Keratinocyte (primary cell): ENCODE data around the gene PYURF. TPM values are rescaled to one million over a fixed set of nuclear protein-coding genes. Genes with fewer than 3 reads are reported as not detected.

Source experiments
- DNase-seq: peaks from one replicate; pipeline ENCODE4 v3.0.0-alpha.2; 2011; ENCODE audit warnings: low read depth, missing footprints, low spot score
- FAIRE-seq: peaks from 2 replicates; lab custom pipeline; 2011; peaks lifted over from hg19 to GRCh38; lab: Jason Lieb, UNC
- H2AFZ ChIP-seq: 2 replicates; pipeline ENCODE4 v1.6.0; 2012; ENCODE audit warnings: low read length, control low read depth, inconsistent platforms; ENCODE audit not compliant: control insufficient read depth
- H3K27ac ChIP-seq: 2 replicates; pipeline ENCODE4 v1.5.1; 2011; ENCODE audit warnings: low read length; ENCODE audit not compliant: control insufficient read depth, insufficient read depth
- H3K27me3 ChIP-seq: 3 replicates; pipeline ENCODE4 v1.6.0; 2011; ENCODE audit warnings: low read length; ENCODE audit not compliant: control insufficient read depth, insufficient read depth; ENCODE audit errors: extremely low read depth
- H3K36me3 ChIP-seq, 2 experiments: 2 replicates in 1 of 2; 3 replicates in 1 of 2; pipeline ENCODE4 v1.5.1; 2011; ENCODE audit warnings: low read length in 2 of 2, mild to moderate bottlenecking in 1 of 2; ENCODE audit not compliant: control insufficient read depth in 2 of 2, insufficient read depth in 2 of 2; ENCODE audit errors: extremely low read depth in 1 of 2
- H3K4me1 ChIP-seq: 3 replicates; pipeline ENCODE4 v1.5.1; 2011; ENCODE audit warnings: low read length; ENCODE audit not compliant: control insufficient read depth, insufficient read depth; ENCODE audit errors: extremely low read depth
- H3K4me2 ChIP-seq: 3 replicates; pipeline ENCODE4 v1.6.0; 2011; ENCODE audit warnings: low read depth, low read length; ENCODE audit not compliant: control insufficient read depth, insufficient read depth; ENCODE audit errors: extremely low read depth
- H3K4me3 ChIP-seq, 3 experiments: fragments of 200-600 bp in 1 of 3; sonication (generic) in 1 of 3; 2 replicates in 2 of 3; 3 replicates in 1 of 3; pipeline ENCODE4 v1.5.1; 2011 to 2016; ENCODE audit warnings: low read length in 3 of 3, mild to moderate bottlenecking in 3 of 3, control low read depth in 2 of 3, inconsistent platforms in 1 of 3, low read depth in 1 of 3, mixed read lengths in 1 of 3, mixed run types in 1 of 3, moderate library complexity in 1 of 3; ENCODE audit not compliant: control insufficient read depth in 2 of 3, insufficient read depth in 2 of 3; ENCODE audit errors: extremely low read depth in 1 of 3
- H3K79me2 ChIP-seq: 2 replicates; pipeline ENCODE4 v1.6.0; 2012; ENCODE audit warnings: low read length; ENCODE audit not compliant: control insufficient read depth, insufficient read depth
- H3K9ac ChIP-seq: 3 replicates; pipeline ENCODE4 v1.6.0; 2011; ENCODE audit warnings: low read length; ENCODE audit not compliant: control insufficient read depth, insufficient read depth; ENCODE audit errors: extremely low read depth
- H3K9me1 ChIP-seq: 3 replicates; pipeline ENCODE4 v1.6.0; 2011; ENCODE audit warnings: low read length; ENCODE audit not compliant: control insufficient read depth, insufficient read depth; ENCODE audit errors: extremely low read depth
- H3K9me3 ChIP-seq: 2 replicates; pipeline ENCODE4 v1.5.1; 2012; ENCODE audit warnings: low read depth, low read length; ENCODE audit not compliant: control insufficient read depth
- H4K20me1 ChIP-seq: 3 replicates; pipeline ENCODE4 v1.6.0; 2011; ENCODE audit warnings: low read length; ENCODE audit not compliant: control insufficient read depth, insufficient read depth; ENCODE audit errors: extremely low read depth
- CTCF ChIP-seq, 3 experiments: IDR thresholded peaks in 1 of 3; conservative IDR thresholded peaks in 1 of 3; optimal IDR thresholded peaks in 1 of 3; 2 replicates in 2 of 3; 3 replicates in 1 of 3; pipeline versions ENCODE3 to v1.5.1; 2011; ENCODE audit warnings: low read length in 3 of 3, mild to moderate bottlenecking in 3 of 3, moderate library complexity in 2 of 3, control low read depth in 1 of 3, inconsistent platforms in 1 of 3; ENCODE audit not compliant: insufficient read depth in 2 of 3; ENCODE audit errors: extremely low read depth in 1 of 3
- EZH2 ChIP-seq: IDR thresholded peaks from one replicate; pipeline ENCODE4 v1.6.1; 2012; ENCODE audit warnings: inconsistent platforms, mild to moderate bottlenecking, low read length, moderate library complexity
- dilution Hi-C: fragments of 300-500 bp; cut with MboI; formaldehyde crosslinking; loops from one replicate; pipeline ENCODE4 v1.7.0; 2020; ENCODE audit warnings: low sequenced_read_pairs; ENCODE audit not compliant: extremely low pct_ligation_motif_present
- polyA minus RNA-seq, 3 experiments: library from RNA; depleted of rRNA, polyadenylated mRNA; stranded (reverse); fragments of >200 nt; gene quantifications; 1 replicate in 1 of 3; 2 replicates in 1 of 3; 3 replicates in 1 of 3; pipeline ENCODE4 v1.2.3, GENCODE V29; 2011
- polyA plus RNA-seq, 5 experiments: library from polyadenylated mRNA; depleted of rRNA in 3 of 5; stranded (reverse) in 3 of 5; stranded (forward) in 1 of 5; unstranded in 1 of 5; fragments of >200 nt; gene quantifications; 1 replicate in 1 of 5; 2 replicates in 3 of 5; 3 replicates in 1 of 5; pipeline versions ENCODE4 v1.2.1 to v1.2.3, GENCODE V29; 2011 to 2012; ENCODE audit warnings: missing spikeins in 2 of 5, low read depth in 1 of 5, low replicate concordance in 1 of 5

The PYURF gene, protein sequence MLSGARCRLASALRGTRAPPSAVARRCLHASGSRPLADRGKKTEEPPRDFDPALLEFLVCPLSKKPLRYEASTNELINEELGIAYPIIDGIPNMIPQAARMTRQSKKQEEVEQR
- 55.4 to 95.6 TPM (median 71.5 TPM) in 3 replicates for polyA plus RNA-seq
- 38.6 TPM for polyA plus RNA-seq (2011; ENCODE audit: low read depth)
- 54.2 and 62.1 TPM in 2 replicates for polyA plus RNA-seq (2011; cell fraction: cytosol; rRNA removed)
- 17.6 and 18.5 TPM in 2 replicates for polyA plus RNA-seq (2011; cell fraction: nucleus; rRNA removed)
- 74.1 and 76.1 TPM in 2 replicates for polyA plus RNA-seq (2012; ENCODE audit: low replicate concordance)
- 11.0 to 19.9 TPM (median 16.2 TPM) in 3 replicates for polyA minus RNA-seq
- 26.9 TPM for polyA minus RNA-seq (2011; cell fraction: cytosol; rRNA and poly(A)+ RNA removed)
- 7.2 and 10.2 TPM in 2 replicates for polyA minus RNA-seq (2011; cell fraction: nucleus; rRNA and poly(A)+ RNA removed)

DNA sequence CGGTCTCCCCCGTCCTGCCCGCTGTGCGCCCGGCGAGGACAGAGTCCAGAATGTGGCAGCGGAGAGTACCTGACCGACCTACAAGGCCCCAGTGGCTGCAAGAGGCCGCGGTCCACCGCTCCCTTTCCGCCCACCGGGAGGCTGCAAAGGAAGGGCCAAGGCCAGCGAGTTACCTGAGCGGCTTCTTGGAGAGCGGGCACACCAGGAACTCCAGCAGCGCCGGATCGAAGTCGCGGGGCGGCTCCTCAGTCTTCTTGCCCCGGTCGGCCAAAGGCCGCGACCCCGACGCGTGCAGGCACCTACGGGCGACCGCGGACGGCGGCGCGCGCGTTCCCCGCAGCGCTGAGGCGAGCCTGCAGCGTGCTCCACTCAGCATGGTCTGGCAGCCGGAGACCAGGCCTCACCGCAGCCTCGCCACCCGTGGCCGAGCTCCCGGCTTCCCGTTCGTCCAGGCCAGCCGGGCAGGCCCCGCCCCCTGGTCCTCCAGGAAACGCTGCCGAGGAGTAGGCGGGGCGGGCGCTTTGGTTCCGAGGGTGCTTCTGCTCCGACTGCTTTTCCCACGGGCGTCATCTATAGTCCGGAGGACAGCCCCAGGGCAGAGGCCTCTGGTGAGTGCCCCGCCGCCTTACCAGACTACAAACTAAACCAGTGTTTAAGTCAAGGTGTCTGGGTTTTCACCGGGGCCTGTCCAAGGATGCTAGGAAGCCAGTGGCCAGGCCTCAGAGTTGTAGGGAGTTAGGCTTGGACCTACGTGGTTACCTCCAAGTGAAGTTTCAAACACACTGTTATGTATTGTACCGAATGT lies at the start of gene PYURF:
TSS of gene PYURF (minus strand) at position 452 of the 805 bp plus-strand sequence. CDS start at position 376, 76 bp downstream.
- Histone ChIP-seq H3K9me3 (no peaks in the 10 kb centered on the region), H4K20me1 (no peaks in the 10 kb centered on the region), H3K27me3 (no peaks in the 10 kb centered on the region), H3K9ac (peak within 1 kb of the TSS; percentile 94), H3K4me3 (peak within 1 kb of the TSS; percentile 91 to 96 (median 96)), H3K79me2 (peaks cover 60% of the 10 kb centered on the region), H2AFZ (peak within 1 kb of the TSS; percentile 94), H3K27ac (peak within 1 kb of the TSS; percentile 95), H3K4me1 (peaks cover 23% of the 10 kb centered on the region), H3K36me3 (peaks cover 6 to 15% of the 10 kb centered on the region in 2 experiments), H3K9me1 (no peaks in the 10 kb centered on the region), H3K4me2 (peak within 1 kb of the TSS; percentile 92)
- FAIRE-seq (no peak), DNase-seq (no peak)
- dilution Hi-C loops, result loop anchor here (25.0 kb wide), 1 partner anchor 286 kb away; no protein-coding TSS in a partner anchor
- TF ChIP-seq EZH2, result no peak
- TF ChIP-seq CTCF (optimal IDR thresholded peaks at IDR 0.05 in 1 of 3, IDR thresholded peaks at IDR 0.05 in 1 of 3, conservative IDR thresholded peaks at IDR 0.05 in 1 of 3; ENCODE audit: extremely low read depth in 1 of 3, insufficient read depth in 2 of 3, low read length in 3 of 3), result no peak

GRCh38 chr4:88570001-88570400 lies 46.4 kb upstream of the PYURF start:
- TF ChIP-seq EZH2 (no peak), CTCF (optimal IDR thresholded peaks at IDR 0.05 in 1 of 3, IDR thresholded peaks at IDR 0.05 in 1 of 3, conservative IDR thresholded peaks at IDR 0.05 in 1 of 3; ENCODE audit: extremely low read depth in 1 of 3, insufficient read depth in 2 of 3, low read length in 3 of 3) (no peak)
- FAIRE-seq (no peak), DNase-seq (no peak)
- H4K20me1 ChIP-seq, result no peaks in the 10 kb centered on the region
- no peaks in the 10 kb centered on the region for H3K27me3 ChIP-seq
- no peak overlapping the region for H3K4me3 ChIP-seq
- no peak overlapping the region for H2AFZ ChIP-seq
- dilution Hi-C loops, result no loop called here
- no peak overlapping the region for H3K9ac ChIP-seq
- no peak overlapping the region for H3K27ac ChIP-seq
- H3K4me2 ChIP-seq, result no peak overlapping the region
- no peaks in the 10 kb centered on the region for H3K79me2 ChIP-seq
- H3K36me3 ChIP-seq, result no peaks in the 10 kb centered on the region
- no peaks in the 10 kb centered on the region for H3K9me1 ChIP-seq
- H3K4me1 ChIP-seq, result peaks cover 3% of the 10 kb centered on the region
- no peaks in the 10 kb centered on the region for H3K9me3 ChIP-seq
